Spleen (tissue), 7 donors: Measurements from ENCODE around the gene PALMD.
A peak's percentile ranks its signal among the peaks of the same experiment; 100 is the strongest.

Experiments used
- POLR2AphosphoS5 ChIP-seq, 3 donors: sonication (generic); formaldehyde crosslinking; IDR thresholded peaks; one replicate each; pipeline ENCODE4 v1.5.1; 2017; ENCODE audit warnings: antibody characterized with exemption in 3 of 3
- TF ChIP-seq, protein P1 (sequence below), 11 experiments: fragments of 200-600 bp in 7 of 11; fragments of 450-650 bp in 4 of 11; sonication (generic) in 4 of 11; IDR thresholded peaks in 8 of 11; conservative IDR thresholded peaks in 3 of 11; 1 replicate in 7 of 11; 2 replicates in 4 of 11; pipeline versions ENCODE4 v1.4.0 to v1.8.0; 2016 to 2021; ENCODE audit warnings: antibody characterized with exemption in 11 of 11, inconsistent platforms in 4 of 11, mild to moderate bottlenecking in 1 of 11
- donor health status: DM: no; HTN: no; CAD: no; lungs with moderate emphysema.
- donor health status: DM: no; HTN: no; CAD: no.
- donor health status: DM: no; HTN: no; CAD: no.

DNA sequence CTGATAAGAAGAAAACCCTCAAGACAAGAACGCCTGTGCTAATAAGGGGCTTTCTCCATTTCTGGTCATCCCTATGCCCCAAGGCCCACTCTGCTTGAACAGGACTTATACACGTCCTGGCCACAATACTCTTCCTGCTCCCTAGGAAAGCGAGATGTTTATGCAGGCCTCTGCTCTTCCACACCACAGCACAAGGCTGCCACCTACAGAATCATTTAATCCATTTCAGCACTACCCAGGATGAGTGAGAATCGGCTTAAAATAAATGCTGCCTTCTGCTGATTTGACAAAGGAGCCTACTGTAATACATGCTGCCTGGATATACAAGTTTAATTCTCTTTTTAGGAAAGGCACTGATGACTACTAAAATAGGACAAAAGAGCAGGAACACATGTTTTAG is 91.1 kb downstream of the PALMD start:
- no peak for TF ChIP-seq POLR2AphosphoS5 (IDR thresholded peaks at IDR 0.05)
- TF ChIP-seq, protein P1, sequence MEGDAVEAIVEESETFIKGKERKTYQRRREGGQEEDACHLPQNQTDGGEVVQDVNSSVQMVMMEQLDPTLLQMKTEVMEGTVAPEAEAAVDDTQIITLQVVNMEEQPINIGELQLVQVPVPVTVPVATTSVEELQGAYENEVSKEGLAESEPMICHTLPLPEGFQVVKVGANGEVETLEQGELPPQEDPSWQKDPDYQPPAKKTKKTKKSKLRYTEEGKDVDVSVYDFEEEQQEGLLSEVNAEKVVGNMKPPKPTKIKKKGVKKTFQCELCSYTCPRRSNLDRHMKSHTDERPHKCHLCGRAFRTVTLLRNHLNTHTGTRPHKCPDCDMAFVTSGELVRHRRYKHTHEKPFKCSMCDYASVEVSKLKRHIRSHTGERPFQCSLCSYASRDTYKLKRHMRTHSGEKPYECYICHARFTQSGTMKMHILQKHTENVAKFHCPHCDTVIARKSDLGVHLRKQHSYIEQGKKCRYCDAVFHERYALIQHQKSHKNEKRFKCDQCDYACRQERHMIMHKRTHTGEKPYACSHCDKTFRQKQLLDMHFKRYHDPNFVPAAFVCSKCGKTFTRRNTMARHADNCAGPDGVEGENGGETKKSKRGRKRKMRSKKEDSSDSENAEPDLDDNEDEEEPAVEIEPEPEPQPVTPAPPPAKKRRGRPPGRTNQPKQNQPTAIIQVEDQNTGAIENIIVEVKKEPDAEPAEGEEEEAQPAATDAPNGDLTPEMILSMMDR (IDR thresholded peaks at IDR 0.05 in 8 of 11, conservative IDR thresholded peaks at IDR 0.05 in 3 of 11), result peak in 6 of 11 experiments; percentile 6 to 35 (median 28)
